ENCODE data around the gene P2RY8.

GRCh38 chrX:1564750-1565683 is 28.0 kb upstream of the P2RY8 start:
- TF ChIP-seq CTCF (IDR thresholded peaks at IDR 0.05 in 8 of 11, conservative IDR thresholded peaks at IDR 0.05 in 3 of 11) (no peak), POLR2A (IDR thresholded peaks at IDR 0.05) (no peak)

All from spleen (tissue), 7 donors.